IPS-20b (cell line): ENCODE results near the gene CFAP99.

ENCODE experiments used
- H3K27ac ChIP-seq: one replicate; pipeline ENCODE4 v1.5.1; 2013; ENCODE audit warnings: low read length
- H3K27me3 ChIP-seq: 2 replicates; pipeline ENCODE4 v1.6.1; 2013; ENCODE audit warnings: mild to moderate bottlenecking, low read length, inconsistent platforms; ENCODE audit not compliant: insufficient read depth
- H3K36me3 ChIP-seq: 2 replicates; pipeline ENCODE4 v1.6.1; 2013; ENCODE audit warnings: low read depth, mild to moderate bottlenecking, inconsistent platforms, low read length, moderate library complexity; ENCODE audit not compliant: insufficient read depth
- H3K4me1 ChIP-seq: 2 replicates; pipeline ENCODE4 v1.6.1; 2013; ENCODE audit warnings: mild to moderate bottlenecking, control low read depth, inconsistent platforms, low read length, moderate library complexity; ENCODE audit not compliant: insufficient read depth
- H3K4me3 ChIP-seq: 2 replicates; pipeline ENCODE4 v1.5.1; 2013; ENCODE audit warnings: mild to moderate bottlenecking, low read length, inconsistent platforms
- H3K9ac ChIP-seq: 2 replicates; pipeline ENCODE4 v1.6.1; 2013; ENCODE audit warnings: low read depth, mild to moderate bottlenecking, inconsistent platforms, low read length, moderate library complexity
- H3K9me3 ChIP-seq: 2 replicates; pipeline ENCODE4 v1.6.1; 2013; ENCODE audit warnings: mild to moderate bottlenecking, low read depth, low read length, inconsistent platforms; ENCODE audit not compliant: insufficient read depth

The CFAP99 gene

DNA sequence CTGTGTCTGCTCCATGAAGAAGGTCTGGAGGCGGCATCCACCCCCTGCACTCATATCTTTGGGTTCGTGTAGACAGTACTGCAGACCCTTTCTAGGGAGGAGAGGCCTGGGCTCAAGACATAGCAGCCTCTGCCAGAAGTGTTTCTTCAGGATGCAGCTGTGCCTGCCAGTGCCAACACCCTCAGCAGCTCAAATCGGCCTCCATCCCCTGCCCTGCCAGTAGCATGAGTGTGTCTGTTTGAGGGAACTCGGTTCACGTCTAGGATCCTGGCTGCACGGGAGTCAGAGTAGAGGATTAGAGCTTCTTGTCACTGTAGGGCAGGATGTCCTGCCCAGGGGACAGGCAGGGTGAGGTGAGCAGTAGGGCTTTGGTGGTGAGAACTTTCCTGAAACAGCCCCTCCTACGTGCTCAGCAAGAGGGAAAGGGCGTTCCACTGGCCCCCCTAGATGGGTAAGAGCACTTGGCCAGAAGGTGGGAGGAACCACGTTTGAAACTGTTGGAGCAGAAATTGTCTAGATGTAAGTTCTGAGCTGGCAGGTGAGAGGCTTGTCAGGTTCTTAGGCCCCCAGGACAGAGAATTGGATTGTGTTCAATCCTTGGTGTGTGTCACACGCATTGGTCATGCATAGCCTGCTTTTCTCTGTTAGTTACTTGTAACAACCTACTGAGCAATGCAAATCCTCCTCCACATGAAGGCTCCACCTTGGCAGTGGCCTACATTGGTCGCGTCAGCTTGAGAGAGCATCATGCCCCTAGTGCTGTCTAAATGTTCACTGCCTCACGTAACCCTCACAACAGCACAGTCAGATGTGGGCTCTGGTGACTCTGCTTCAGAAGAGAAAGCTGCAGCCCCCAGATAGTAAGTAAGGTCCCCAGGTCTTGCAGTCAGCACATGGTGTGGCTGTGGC lies 91.8 kb downstream of the CFAP99 start:
- Histone ChIP-seq H3K9me3 (no peaks in the 10 kb centered on the region), H3K4me1 (no peaks in the 10 kb centered on the region), H3K27me3 (no peaks in the 10 kb centered on the region), H3K9ac (no peak overlapping the region), H3K4me3 (no peak overlapping the region), H3K27ac (no peak overlapping the region), H3K36me3 (peaks cover 93% of the 10 kb centered on the region)

- H3K27me3 ChIP-seq, result no peaks in the 10 kb centered on the region
- no peaks in the 10 kb centered on the region for H3K4me1 ChIP-seq
- no peak overlapping the region for H3K4me3 ChIP-seq
- H3K36me3 ChIP-seq, result peaks cover 88% of the 10 kb centered on the region
- no peak overlapping the region for H3K27ac ChIP-seq
- no peaks in the 10 kb centered on the region for H3K9me3 ChIP-seq
- no peak overlapping the region for H3K9ac ChIP-seq
Measured at GRCh38 chr4:2511645-2512131, 92.9 kb downstream of the CFAP99 start.
